Islet precursor cell (in vitro differentiated cells): ENCODE measurements around the gene NEK6.

Experiments used
- DNase-seq: peaks from one replicate; pipeline ENCODE4 v3.0.0-alpha.2; 2018

Gene NEK6

DNA sequence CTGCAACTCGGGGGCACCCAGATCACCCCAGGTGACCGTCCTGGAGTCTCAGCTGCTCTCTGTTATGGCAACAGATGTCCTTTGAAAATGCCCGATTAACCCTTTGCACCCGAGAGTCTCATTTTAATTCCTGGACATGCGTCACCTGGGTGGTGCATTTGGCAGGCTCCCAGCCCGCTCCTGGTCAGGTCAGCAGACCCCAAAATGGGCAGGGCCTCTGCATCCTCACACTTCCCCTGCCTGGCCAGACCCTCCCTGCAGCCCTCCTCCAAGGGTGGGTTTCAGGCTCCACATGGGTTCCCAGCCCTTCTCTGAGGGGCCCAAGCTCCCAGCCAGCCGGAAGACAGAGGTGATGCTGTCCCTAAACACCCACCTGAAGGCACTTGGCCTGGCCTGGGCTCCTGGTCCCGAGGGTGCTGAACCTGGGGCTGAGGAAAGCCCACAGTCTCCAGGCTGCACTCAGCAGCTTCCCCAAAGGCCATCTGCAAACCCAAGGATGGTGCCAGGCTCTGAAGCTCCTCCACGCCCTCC, 88.1 kb downstream of the NEK6 start:
- no peak for DNase-seq

DNA sequence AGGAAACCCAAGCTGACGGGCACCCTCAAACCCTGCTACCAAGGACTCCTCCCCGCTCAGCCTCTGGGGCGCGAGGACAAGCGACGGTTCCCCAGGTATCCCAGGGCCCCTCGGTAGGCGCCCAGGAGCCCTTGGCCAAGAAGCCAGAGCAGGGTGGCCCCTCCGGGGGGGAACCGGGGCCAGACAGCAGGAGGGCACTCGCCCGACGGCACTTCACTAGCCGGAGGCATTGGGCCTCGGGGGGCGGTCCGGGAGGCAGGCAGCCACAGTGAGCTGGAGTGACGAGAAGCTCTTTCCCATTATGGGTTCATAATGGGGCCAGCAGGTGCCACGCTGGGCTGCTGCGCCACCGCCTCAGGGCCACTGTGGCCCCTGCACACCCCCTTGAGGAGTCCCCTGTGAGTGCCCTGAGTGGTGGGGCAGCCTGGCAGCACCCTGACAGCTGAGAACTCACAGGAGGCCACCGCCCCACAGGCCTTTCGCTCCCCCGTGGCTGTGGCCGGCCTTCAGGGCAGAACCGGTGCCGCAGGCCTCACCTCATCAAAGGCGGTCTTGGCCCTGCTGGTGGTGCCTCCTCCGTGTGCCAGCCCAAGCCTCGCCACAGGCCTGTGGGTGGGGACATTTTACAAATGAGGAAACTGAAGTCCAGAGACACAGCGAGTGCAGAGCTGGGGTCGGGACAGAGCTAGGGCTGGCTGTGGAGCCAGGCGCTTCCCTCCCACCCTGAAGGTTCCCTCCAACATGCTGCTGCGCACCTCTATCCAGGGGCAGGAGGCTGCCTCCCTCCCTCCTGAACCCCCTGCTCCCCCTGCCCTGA, 88.8 kb downstream of the NEK6 start:
- DNase-seq: no peak

DNA sequence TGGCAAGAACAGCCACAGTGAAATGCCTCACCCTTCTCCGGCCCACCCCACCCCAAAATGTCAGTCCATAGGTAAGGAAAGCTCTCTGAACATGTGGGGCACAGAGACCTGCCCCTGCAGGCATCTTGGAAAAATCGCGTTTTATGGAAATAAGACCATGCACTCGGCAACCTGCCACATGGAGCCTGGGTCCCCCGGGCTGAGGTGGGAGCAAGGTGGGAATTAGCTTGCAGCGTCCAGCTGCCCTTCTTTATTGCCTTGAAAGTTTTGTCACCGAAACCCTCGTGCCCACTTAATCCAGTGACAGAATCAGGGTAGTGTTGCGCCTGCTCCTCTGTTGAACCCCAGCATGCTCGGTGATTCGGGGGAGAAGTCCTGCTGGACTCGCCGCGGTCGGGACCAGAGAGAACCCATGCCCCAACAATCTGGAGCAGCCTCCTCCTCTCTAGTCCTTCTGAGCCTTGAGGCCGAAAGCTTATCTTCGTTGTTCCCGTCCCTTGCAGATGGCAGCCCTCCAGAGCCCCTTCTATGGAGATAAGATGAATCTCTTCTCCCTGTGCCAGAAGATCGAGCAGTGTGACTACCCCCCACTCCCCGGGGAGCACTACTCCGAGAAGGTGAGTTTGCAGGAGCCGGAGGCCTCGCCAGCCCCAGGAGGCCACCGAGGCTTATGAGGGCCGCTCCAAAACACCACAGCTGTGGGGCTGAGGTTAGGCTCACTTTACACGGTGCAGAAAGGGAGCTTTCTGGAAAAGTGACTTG, 89.6 kb downstream of the NEK6 start:
- DNase-seq: no peak

DNA sequence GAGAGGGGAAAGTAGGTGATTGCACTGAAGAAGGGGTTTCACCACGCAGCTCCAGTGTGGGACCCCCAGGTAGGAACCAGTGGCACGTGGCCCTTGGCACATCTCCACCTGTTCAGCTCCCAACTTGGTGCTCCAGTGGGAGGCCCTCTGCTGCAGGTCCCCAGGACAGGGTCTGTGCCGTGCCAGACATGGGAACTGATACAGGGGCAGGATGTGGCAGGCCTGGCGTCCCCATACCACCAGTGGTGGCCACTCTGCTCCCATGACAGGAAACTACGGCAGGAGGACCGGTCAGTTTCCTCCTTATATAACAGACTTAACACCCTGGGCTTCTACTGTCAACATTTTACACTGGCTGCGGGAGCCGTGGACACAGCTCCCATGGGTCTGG, 90.2 kb downstream of the NEK6 start:
- no peak for DNase-seq

DNA sequence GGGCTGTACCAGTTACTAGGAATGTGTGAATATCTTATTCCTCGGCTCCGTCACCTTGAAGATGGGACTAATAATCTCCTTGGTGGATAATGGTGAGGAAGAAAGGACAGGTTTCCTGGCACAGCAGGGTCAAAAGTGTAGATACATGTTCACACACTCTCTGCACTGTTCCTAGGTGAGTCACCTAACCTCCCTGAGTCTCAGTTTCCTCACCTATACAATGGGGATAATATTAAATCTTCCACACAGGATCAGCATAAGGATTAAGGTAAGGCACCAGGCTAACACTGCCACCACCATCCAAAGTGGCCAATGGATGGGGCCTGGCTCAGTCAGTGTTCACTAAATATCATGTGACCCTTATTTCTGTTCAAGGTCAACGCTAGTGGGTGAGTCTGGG, 90.6 kb downstream of the NEK6 start:
- DNase-seq: no peak

DNA sequence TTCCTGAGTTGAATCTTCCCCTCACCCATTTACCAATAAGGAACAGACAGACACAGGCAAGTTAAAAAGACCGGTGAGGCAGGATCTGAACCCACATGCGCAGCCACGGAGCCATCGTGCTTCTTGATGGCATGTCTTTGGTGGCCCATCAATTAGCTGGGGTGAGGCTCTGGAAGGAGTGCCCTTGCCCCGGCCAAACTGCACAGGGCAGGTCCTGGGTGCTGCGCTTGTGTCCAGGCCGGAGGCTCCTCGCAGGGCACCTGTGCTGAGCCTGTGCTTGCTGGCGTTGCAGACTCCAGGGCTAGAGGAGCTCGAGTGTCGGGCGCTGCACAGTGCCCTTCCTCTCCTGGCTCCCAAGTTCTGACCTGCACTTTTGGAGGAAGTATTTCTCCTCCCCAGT, 91.1 kb downstream of the NEK6 start:
- DNase-seq: no peak

DNA sequence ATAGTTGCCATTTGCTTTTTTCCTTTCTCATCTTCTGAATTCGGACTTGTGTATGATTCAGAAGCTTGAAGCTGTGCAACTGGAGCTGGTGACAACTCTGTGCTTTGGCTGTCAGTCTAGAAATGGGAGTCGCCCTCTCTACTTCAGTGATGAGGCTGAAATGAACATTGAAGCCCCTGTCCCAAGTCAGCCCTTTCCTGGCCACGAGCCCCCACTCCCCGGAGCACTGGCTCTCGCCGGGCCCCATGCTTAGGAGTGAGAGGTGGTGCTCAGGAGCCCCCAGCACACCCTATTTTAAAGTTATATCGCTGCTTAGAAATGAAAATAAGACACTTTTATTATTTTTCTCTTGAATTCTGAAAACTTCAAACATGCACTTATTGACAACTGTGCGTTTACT, 91.5 kb downstream of the NEK6 start:
- no peak for DNase-seq

DNA sequence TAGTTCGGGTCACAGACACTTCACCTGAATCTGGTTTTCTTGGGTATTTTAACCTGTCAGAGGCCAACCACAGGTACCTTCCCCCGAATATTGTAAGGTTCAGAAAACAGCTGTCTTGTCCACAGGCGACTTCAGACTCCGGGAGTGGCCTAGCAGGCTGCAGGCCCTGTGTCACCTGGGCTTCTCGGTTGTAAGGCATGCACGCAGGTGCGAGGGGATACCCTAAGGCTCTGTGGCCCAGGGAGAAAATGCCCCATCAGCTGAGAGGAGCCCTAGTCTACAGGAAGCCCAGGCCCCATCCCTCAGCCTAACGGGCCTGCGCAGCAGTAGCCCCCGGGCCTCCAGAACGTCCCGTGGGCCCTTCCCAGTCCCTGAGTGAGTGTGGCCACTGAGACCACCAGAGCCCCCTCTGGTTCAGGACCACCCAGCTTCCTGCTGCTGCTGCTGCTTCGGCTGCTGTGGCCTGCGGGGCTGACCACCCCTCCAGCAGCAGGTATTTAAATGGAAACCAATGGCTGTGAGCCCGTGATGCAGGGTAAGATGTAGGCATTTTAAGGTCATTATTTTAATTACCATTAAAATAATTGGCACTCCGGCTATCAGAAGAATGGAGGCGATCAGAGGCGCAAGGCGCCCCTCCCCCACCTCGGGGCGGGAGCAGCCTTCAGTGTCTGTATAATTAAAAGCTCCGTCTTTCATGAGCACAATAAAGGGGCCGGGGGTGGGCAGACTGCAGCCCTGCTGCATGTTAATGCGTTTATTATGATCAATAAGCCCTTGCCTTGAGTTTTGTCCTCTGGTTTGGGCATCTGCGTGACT, 92.1 kb downstream of the NEK6 start:
- DNase-seq: peak; percentile 35

DNA sequence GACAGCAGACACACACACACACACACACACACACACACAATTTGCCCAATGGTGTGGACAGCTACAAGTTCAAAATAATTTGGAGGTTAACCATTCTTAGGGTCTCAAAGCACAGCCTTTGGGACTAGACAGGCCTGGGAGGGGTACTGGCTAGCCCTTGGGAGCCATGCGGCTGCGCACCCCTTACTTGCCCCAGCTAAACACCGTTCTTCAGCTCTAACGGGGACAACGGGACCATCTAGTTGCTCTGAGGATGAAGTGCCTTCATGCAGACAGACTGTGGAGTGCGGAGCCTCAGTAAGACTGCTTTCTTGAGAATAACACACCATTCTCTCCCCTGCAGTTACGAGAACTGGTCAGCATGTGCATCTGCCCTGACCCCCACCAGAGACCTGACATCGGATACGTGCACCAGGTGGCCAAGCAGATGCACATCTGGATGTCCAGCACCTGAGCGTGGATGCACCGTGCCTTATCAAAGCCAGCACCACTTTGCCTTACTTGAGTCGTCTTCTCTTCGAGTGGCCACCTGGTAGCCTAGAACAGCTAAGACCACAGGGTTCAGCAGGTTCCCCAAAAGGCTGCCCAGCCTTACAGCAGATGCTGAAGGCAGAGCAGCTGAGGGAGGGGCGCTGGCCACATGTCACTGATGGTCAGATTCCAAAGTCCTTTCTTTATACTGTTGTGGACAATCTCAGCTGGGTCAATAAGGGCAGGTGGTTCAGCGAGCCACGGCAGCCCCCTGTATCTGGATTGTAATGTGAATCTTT, 92.9 kb downstream of the NEK6 start:
- DNase-seq: peak; percentile 32

DNA sequence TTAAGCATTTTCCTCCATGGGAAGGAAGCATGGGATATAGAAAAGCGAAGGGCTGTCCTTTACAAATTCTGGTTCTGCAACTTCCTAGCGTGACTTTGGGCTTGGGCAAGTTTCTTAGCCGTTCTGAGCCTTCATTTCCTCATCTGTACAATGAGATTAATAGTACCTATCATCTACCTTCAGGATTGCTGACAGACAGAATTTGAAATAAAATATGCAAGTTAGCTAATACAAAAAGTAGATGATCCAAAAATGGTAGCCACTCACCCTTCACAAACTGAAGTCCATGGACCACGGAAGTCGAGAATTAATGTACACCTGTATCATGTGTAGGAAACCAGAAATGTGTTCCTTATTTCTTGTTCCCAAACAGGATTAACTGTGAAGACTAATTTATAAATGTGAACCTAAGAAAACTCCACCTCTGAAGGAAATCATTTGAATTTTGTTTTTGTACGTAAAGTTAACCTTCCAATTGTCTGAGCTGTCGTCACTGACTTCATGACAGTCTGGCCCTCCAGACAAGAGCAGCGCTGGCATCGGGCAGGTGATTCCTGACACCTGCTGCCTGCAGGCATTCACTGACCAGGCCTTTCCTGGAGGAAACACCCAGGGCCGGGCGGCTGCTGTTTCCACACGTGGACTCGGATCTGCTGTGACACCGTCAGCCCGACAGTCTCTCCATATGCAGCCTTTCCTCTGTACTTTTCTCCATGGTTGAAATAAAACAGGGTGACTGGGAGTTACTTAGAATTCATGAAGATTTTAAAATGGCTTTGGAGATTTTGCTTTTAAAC, 94.1 kb downstream of the NEK6 start:
- peak; percentile 41 for DNase-seq

DNA sequence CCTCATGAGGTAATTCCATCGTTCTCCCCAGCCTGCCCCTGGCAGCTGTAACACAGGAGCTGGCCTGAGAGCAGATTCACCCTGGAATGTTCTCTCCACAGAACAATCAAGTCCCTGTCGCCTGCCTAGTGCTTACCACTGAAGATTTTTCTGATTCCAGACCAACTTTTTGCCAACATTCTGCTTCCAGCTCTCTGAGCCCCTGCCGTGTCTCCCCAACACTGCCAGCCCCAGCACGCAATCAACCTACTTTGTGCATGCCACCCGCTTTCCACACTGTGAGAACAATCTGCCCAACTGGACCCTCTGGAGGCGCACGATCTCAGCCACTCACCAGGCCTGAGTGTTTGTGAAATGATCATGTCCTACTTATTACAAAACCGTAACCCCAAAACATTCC, 94.9 kb downstream of the NEK6 start:
- DNase-seq: peak; percentile 38

DNA sequence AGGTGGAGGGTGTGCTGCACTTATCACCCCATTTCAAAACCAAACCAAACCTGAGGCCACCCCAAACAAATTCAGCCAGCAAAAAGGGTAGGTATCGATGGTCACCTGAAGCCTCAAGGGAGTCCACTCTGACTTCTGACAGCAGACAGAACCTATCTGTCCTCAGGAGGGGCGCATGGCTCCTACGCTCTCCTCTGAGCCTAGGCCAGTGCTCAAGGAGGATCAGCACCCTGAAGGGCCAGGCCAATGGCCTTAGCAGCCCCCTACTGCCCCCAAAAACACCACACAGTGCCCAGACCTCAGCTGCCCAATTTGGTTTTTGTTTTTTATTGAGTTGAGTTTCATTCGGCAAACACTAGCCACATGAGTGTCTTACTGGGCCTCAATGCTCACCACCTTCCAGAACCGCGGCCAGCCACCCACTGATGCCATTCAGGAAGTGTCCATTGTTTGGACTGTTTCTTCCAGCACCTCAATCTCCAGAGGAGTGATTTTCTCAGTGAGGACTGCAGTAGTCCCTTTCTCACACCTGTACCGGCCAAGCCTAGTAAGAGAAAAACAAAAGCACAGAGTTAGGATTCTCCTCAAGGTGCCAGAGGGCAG, 95.5 kb downstream of the NEK6 start:
- DNase-seq: peak; percentile 37

DNA sequence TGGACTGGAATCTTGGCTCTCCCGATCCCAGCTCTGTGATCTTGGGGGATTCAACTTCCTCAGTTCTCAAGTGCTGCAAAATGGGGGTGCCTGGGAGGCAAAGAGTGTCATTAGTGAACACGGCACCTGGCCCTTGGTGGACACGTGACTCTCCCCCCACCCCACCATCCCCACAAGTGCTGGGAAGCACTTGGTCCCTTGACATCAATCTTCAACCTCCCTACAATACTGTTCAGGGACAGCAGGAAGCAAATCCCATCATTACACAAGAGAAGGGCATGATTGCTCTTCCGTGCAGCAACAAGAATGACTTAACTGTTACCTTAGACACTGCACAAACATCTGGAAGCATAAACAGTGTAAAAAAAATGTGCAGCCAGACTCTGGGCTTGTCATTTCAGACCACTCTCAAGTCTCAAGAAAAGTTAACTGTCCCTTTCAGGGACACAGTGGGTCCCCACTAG, 96.1 kb downstream of the NEK6 start:
- DNase-seq: no peak

DNA sequence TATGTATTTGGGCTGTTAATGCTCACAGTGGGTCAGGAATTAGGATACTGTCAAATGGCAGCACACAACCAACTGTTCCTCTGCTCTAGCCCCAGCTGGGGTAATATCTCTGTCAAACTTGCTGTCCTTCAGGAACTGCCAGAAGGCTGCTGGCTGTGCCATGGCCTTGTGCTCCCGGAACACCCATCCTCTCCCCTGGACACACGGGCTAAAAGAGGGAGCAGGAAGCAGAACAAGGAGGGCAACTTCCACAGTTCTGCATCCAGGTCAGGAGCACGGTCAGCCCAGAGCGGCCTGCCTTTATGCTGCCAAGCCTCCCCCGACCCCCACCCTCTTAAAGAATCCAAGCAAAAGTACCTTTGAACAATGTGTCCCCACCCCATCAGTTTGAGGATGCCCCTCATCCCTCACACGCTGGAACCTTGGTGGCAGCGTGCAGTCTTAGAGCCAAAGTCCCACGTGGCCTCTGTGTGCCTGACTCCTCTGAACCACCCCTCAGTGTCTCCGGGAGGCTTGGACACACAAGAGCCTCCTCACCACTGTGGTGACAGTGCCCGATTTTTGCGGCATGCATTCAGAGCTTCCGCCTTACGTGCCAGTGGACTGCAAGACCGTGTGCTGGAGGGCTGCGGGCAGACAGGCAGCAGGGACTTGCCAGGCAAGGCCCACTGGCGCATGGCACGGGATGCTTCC, 96.7 kb downstream of the NEK6 start:
- DNase-seq: peak; percentile 49

DNA sequence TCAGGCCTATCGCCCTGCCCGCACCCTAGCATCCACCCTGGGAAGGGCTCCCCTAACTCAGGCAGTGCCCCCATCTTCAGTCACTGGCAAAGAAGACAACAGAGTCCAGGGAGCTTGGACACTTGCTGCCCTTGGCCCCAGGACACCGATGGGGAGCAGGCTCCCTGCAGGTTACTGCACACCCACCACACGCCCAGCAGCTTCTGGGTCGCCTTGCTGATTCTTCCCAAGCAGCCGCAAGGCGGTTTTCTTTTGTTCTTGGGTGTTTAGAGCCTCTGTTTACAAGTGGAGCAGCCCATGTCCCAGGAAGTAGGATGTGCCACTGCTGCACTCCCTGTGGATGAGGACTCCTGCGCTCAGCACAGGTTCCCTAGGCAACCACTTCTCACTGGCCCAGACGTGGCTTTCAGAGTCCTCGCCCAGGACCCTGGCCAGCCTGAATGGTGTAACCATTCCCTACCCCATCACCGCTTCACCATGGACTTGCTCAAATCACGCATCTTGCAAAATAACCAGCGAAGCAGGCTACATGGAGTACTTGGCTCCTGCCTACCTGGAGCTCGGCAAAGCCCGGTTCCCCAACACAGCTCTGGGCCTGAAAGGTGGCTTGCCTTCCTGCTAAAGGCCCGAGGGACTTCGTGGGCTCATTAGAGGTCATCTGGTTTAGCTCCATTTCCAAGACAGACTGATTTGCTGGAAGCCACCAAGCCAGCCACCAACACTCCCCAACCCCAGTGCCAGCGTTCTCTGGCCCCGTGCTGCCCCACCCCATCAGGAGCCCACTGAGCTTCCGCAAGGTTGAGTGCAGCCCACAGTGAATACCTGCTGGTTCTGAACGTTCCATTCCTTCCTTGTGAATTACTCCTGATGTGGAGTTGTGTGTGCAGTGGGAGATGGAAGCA, 97.5 kb downstream of the NEK6 start:
- peak; percentile 50 for DNase-seq

DNA sequence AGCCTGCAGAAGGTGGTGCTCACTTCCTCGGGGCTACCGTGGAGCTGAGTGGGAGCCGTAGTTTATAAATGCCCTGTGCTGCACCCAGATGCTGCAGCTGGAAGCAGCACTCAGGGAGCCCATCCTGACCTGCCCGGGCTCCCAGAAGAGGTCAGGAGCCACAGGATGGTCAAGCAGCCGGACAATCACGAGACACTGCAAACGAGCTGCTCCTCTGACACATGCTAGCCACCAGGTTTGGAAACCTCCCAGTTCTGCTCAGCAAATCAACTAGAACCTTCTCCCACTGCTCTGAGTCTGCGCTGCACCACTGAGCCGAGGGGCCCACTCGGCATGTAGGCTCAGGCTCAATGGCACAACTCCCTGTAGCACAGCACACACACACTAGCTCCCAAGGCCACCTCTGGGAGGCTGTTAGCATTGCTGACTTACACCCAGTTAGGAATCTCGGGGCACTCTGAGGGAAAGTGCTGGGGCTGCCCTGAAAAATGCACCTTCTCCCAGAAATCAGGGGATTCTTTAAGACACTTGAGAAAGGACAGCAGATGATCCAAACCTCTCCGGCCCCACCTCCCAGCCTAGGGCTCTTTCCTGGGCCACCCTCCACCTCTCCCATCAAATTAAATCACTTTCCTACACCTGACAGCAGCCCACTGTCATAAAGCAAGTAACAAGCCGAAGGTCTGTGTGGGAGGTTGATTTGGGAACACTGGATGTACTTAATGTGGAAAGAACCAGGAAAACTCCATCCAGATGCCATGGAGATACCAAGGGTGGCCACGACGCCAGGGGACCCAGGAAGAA, 98.4 kb downstream of the NEK6 start:
- DNase-seq: peak; percentile 49

DNA sequence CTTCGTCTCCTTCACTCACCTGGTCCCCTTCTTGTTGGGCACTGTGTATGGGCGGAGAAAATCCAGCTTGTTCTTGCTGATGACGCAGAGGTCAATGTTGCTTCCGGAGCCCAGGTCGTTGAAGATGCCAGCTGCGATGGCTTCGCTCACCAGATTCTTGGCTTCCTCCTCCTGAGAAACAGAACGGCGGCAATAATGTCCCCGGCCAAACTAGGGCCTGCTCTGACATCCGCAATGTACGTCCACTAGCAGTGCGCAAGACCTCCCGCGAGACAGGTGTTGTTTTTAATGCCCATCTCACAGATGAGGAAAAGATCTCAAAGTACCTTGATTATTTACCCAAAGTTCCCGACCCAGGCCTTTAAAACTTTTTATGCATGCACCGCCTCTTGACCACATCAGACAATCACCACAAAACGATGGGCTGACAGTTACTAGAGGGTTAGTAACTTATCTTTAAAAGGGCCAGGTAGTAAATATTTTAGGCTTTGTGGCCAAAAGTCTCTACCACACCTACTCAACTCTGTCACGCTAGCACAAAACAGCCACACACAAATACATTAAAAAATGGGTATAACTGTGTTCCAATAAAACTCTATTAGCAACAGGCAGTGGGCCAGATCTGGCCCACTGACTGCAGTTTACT, 99.1 kb downstream of the NEK6 start:
- peak; percentile 23 for DNase-seq
